Ascending aorta (tissue), 2 donors: ENCODE data around the gene TCTN3. TPM values are rescaled to one million over a fixed set of nuclear protein-coding genes. Genes with fewer than 3 reads are reported as not detected.

ENCODE experiments used
- DNase-seq, 2 donors: peaks; one replicate each; pipeline ENCODE4 v3.0.0-alpha.2; 2019; ENCODE audit warnings: low spot score in 2 of 2
- H3K27ac ChIP-seq, 2 donors: fragments of 200-600 bp; sonication (generic); one replicate each; pipeline ENCODE4 v1.5.1; 2016 to 2017; ENCODE audit warnings: mild to moderate bottlenecking in 1 of 2
- H3K27me3 ChIP-seq: fragments of 200-600 bp; sonication (generic); one replicate; pipeline ENCODE4 v1.5.1; 2017
- H3K36me3 ChIP-seq, 2 donors: fragments of 200-600 bp; sonication (generic); one replicate each; pipeline ENCODE4 v1.5.1; 2016
- H3K4me1 ChIP-seq, 2 donors: fragments of 200-600 bp; sonication (generic); one replicate each; pipeline ENCODE4 v1.5.1; 2016 to 2017; ENCODE audit warnings: mild to moderate bottlenecking in 1 of 2
- H3K4me3 ChIP-seq, 2 donors: fragments of 200-600 bp; sonication (generic); one replicate each; pipeline ENCODE4 v1.5.1; 2016 to 2017; ENCODE audit warnings: mild to moderate bottlenecking in 1 of 2
- H3K9me3 ChIP-seq, 2 donors: fragments of 200-600 bp; sonication (generic); one replicate each; pipeline ENCODE4 v1.5.1; 2016
- CTCF ChIP-seq, 3 experiments: fragments of 200-600 bp in 2 of 3; fragments of 450-650 bp in 1 of 3; sonication (generic) in 2 of 3; IDR thresholded peaks; one replicate each; pipeline ENCODE4 v1.5.1; 2016 to 2019; ENCODE audit warnings: antibody characterized with exemption in 3 of 3, mild to moderate bottlenecking in 1 of 3, moderate library complexity in 1 of 3
- intact Hi-C: fragments of 100-400 bp; cut with DNase I; formaldehyde crosslinking; loops from one replicate; pipeline ENCODE4 v1.15.1; 2023
- total RNA-seq: library from RNA; depleted of rRNA; stranded (reverse); fragments of >200 nt; gene quantifications from one replicate; pipeline ENCODE4 v1.1.0, GENCODE V29; 2016

TCTN3 gene
- total RNA-seq, 1 donor from 2014 or later = 22.1 TPM

GRCh38 chr10:95716866-95717265 lies 23.1 kb upstream of the TCTN3 start:
- Histone ChIP-seq H3K27ac (no peak overlapping the region), H3K4me1 (no peaks in the 10 kb centered on the region), H3K36me3 (no peaks in the 10 kb centered on the region), H3K27me3 (no peaks in the 10 kb centered on the region), H3K9me3 (no peaks in the 10 kb centered on the region), H3K4me3 (no peak overlapping the region)
- intact Hi-C loops = no loop called here
- TF ChIP-seq CTCF (IDR thresholded peaks at IDR 0.05) = no peak
- no peak for DNase-seq

GRCh38 chr10:95716466-95716865 lies 22.7 kb upstream of the TCTN3 start:
- DNase-seq = no peak
- intact Hi-C loops = no loop called here
- Histone ChIP-seq H3K9me3 (no peaks in the 10 kb centered on the region), H3K36me3 (no peaks in the 10 kb centered on the region), H3K4me3 (no peak overlapping the region), H3K27ac (no peak overlapping the region), H3K27me3 (no peaks in the 10 kb centered on the region), H3K4me1 (no peaks in the 10 kb centered on the region)
- no peak for TF ChIP-seq CTCF (IDR thresholded peaks at IDR 0.05)

GRCh38 chr10:95711492-95711891 lies 17.8 kb upstream of the TCTN3 start:
- Histone ChIP-seq H3K4me3 (no peak overlapping the region), H3K4me1 (no peaks in the 10 kb centered on the region), H3K9me3 (no peaks in the 10 kb centered on the region), H3K27ac (no peak overlapping the region), H3K36me3 (no peaks in the 10 kb centered on the region), H3K27me3 (no peaks in the 10 kb centered on the region)
- intact Hi-C loops = no loop called here
- no peak for DNase-seq
- no peak for TF ChIP-seq CTCF (IDR thresholded peaks at IDR 0.05)

- TF ChIP-seq CTCF (IDR thresholded peaks at IDR 0.05) = no peak
- no peaks in the 10 kb centered on the region for H3K9me3 ChIP-seq
- H3K4me1 ChIP-seq = no peaks in the 10 kb centered on the region
- intact Hi-C loops = no loop called here
- DNase-seq = no peak
- H3K36me3 ChIP-seq = no peaks in the 10 kb centered on the region
- H3K27ac ChIP-seq = no peak overlapping the region
- no peak overlapping the region for H3K4me3 ChIP-seq
- H3K27me3 ChIP-seq = no peaks in the 10 kb centered on the region
These were observed 13.3 kb upstream of the TCTN3 start for GRCh38 chr10:95706990-95707389.

GRCh38 chr10:95706573-95706972 lies 12.8 kb upstream of the TCTN3 start:
- H3K4me3 ChIP-seq = no peak overlapping the region
- no peaks in the 10 kb centered on the region for H3K9me3 ChIP-seq
- intact Hi-C loops = no loop called here
- H3K4me1 ChIP-seq = no peaks in the 10 kb centered on the region
- DNase-seq = no peak
- no peaks in the 10 kb centered on the region for H3K27me3 ChIP-seq
- no peak for TF ChIP-seq CTCF (IDR thresholded peaks at IDR 0.05)
- H3K36me3 ChIP-seq = no peaks in the 10 kb centered on the region
- H3K27ac ChIP-seq = no peak overlapping the region

GRCh38 chr10:95698415-95698814 lies 4.7 kb upstream of the TCTN3 start:
- Histone ChIP-seq H3K4me3 (no peak overlapping the region), H3K27me3 (no peaks in the 10 kb centered on the region), H3K36me3 (no peaks in the 10 kb centered on the region), H3K9me3 (no peaks in the 10 kb centered on the region), H3K4me1 (no peaks in the 10 kb centered on the region), H3K27ac (no peak overlapping the region)
- no peak for TF ChIP-seq CTCF (IDR thresholded peaks at IDR 0.05)
- intact Hi-C loops = loop anchor here (10.0 kb wide), 1 partner anchor 526 kb away; no protein-coding TSS in a partner anchor
- DNase-seq = no peak
